GM12878 (cell line): Measurements from ENCODE around the gene YWHAQ. TPM values are rescaled to one million over a fixed set of nuclear protein-coding genes. Genes with fewer than 3 reads are reported as not detected.
A peak's percentile ranks its signal among the peaks of the same experiment; 100 is the strongest.

Experiments
- ATAC-seq: fragments of 200-7000 bp; cut with Tn5 transposase; 3 replicates; pipeline ENCODE4 v1.9.1; 2020; ENCODE audit warnings: mild to moderate bottlenecking, moderate library complexity
- BruUV-seq: library from RNA; stranded (reverse); fragments of 400-500 nt; replicated peaks from 2 replicates; lab custom pipeline; 2021; lab: Mats Ljungman, UMichigan
- CTCF ChIA-PET: fragments of 300-600 bp; sonication (Branson Sonifier 250); formaldehyde crosslinking; extraction: SDS; loops from one replicate; lab custom pipeline; 2021; ENCODE audit warnings: inconsistent platforms; lab: Yijun Ruan, JAX
- POLR2A ChIA-PET: fragments of 350-600 bp; formaldehyde crosslinking; extraction: SDS; loops from one replicate; lab custom pipeline; 2021; ENCODE audit warnings: inconsistent platforms; lab: Charles Lee
- RAD21 ChIA-PET: fragments of 300-600 bp; sonication (Branson Sonifier 250); formaldehyde crosslinking; loops from one replicate; lab custom pipeline; 2023; ENCODE audit warnings: antibody characterized with exemption; ENCODE audit not compliant: unreplicated experiment; lab: Charles Lee
- SMC1A ChIA-PET: fragments of 300-600 bp; sonication (Branson Sonifier 250); formaldehyde crosslinking; loops from one replicate; lab custom pipeline; 2023; ENCODE audit not compliant: unreplicated experiment, uncharacterized antibody; lab: Charles Lee
- DNase-seq: peaks from one replicate; pipeline ENCODE4 v3.0.0-alpha.2; 2011; ENCODE audit warnings: low read depth, low spot score
- FAIRE-seq: peaks from 3 replicates; lab custom pipeline; 2011; peaks lifted over from hg19 to GRCh38; lab: Jason Lieb, UNC
- H2AFZ ChIP-seq: 2 replicates; pipeline ENCODE4 v1.6.0; 2011; ENCODE audit warnings: low read depth, low read length, control low read depth; ENCODE audit not compliant: control insufficient read depth
- H3K27ac ChIP-seq: 2 replicates; pipeline ENCODE4 v1.5.1; 2011; ENCODE audit warnings: control low read depth; ENCODE audit not compliant: control insufficient read depth, insufficient read depth
- H3K27me3 ChIP-seq, 2 experiments: replicated peaks in 1 of 2; 2 replicates each; pipeline versions ENCODE4 v1.6.0 to v1.6.1; 2011; ENCODE audit warnings: low read length in 1 of 2; ENCODE audit not compliant: control insufficient read depth in 2 of 2, insufficient read depth in 2 of 2
- H3K36me3 ChIP-seq, 2 experiments: 2 replicates each; pipeline ENCODE4 v1.5.1; 2011; ENCODE audit warnings: low read length in 1 of 2; ENCODE audit not compliant: control insufficient read depth in 2 of 2, insufficient read depth in 2 of 2
- H3K4me1 ChIP-seq: 2 replicates; pipeline ENCODE4 v1.6.1; 2011; ENCODE audit warnings: mild to moderate bottlenecking, low read length, moderate library complexity, mixed read lengths; ENCODE audit not compliant: control insufficient read depth, insufficient read depth
- H3K4me2 ChIP-seq: 2 replicates; pipeline ENCODE4 v1.6.0; 2011; ENCODE audit warnings: control low read depth; ENCODE audit not compliant: control insufficient read depth, insufficient read depth
- H3K4me3 ChIP-seq: fragments of 200-600 bp; sonication (generic); 2 replicates; pipeline ENCODE4 v1.5.1; 2016
- H3K79me2 ChIP-seq: 2 replicates; pipeline ENCODE4 v1.6.0; 2011; ENCODE audit warnings: low read length; ENCODE audit not compliant: control insufficient read depth, insufficient read depth
- H3K9ac ChIP-seq: 2 replicates; pipeline ENCODE4 v1.8.0; 2011; ENCODE audit warnings: low read length, control low read depth, mixed read lengths; ENCODE audit not compliant: control insufficient read depth, insufficient read depth
- H3K9me3 ChIP-seq: replicated peaks from 3 replicates; pipeline ENCODE4 v1.5.1; 2011; ENCODE audit warnings: mild to moderate bottlenecking, low read length; ENCODE audit not compliant: control insufficient read depth, insufficient read depth
- H4K20me1 ChIP-seq: 2 replicates; pipeline ENCODE4 v1.6.0; 2011; ENCODE audit not compliant: control insufficient read depth, insufficient read depth
- BCL11A ChIP-seq: IDR thresholded peaks from 2 replicates; pipeline ENCODE4 v1.6.1; 2011; ENCODE audit warnings: low read depth, low read length
- BHLHE40 ChIP-seq, 2 experiments: fragments of 450-650 bp in 1 of 2; IDR thresholded peaks; 2 replicates each; pipeline ENCODE4 v1.6.1; 2011 to 2017; ENCODE audit warnings: low read depth in 2 of 2, borderline replicate concordance in 1 of 2, improper control_type of control experiment in 1 of 2, low read length in 1 of 2, mild to moderate bottlenecking in 1 of 2
- CBFB ChIP-seq: IDR thresholded peaks from 2 replicates; pipeline ENCODE4 v1.6.1; 2016; ENCODE audit warnings: antibody characterized with exemption, low read depth
- SMAD1 ChIP-seq: fragments of 450-650 bp; IDR thresholded peaks from 2 replicates; pipeline ENCODE4 v1.6.1; 2018; ENCODE audit warnings: mild to moderate bottlenecking, low read depth; ENCODE audit not compliant: partially characterized antibody
- YBX1 ChIP-seq: fragments of 450-650 bp; IDR thresholded peaks from 2 replicates; pipeline ENCODE4 v1.6.1; 2016; ENCODE audit warnings: antibody characterized with exemption
- WGBS: methylation state at CpG from one replicate; pipeline ENCODE4 v1.1.6; 2016; ENCODE audit warnings: low lambda C conversion rate; ENCODE audit not compliant: insufficient replicate concordance, insufficient coverage; ENCODE audit errors: missing lambda C conversion rate; 5-methylcytosine and 5-hydroxymethylcytosine counted together
- in situ Hi-C: fragments of 300-500 bp; cut with MboI; formaldehyde crosslinking; loops from 9 replicates; pipeline ENCODE4 v1.14.3; 2018; ENCODE audit warnings: mixed read lengths
- intact Hi-C: fragments of 100-400 bp; cut with micrococcal nuclease; formaldehyde crosslinking; loops from one replicate; pipeline ENCODE4 v1.14.2; 2022; ENCODE audit not compliant: unreplicated experiment
- polyA plus RNA-seq, 11 experiments: library from polyadenylated mRNA; depleted of rRNA in 4 of 11; unstranded in 6 of 11; stranded (reverse) in 5 of 11; fragments of >200 nt; fragmentation: Nextera tagmentation in 4 of 11; fragmentation: Illumina TruSeq in 1 of 11; extraction: Ambion mirVana in 4 of 11; extraction: Trizol in 1 of 11; gene quantifications; 1 replicate in 1 of 11; 2 replicates in 10 of 11; pipeline versions ENCODE4 v1.2.1 to v1.2.3, GENCODE V29; 2011 to 2016; ENCODE audit warnings: inconsistent platforms in 2 of 11, missing spikeins in 2 of 11, low read depth in 1 of 11
- total RNA-seq, 4 experiments: library from RNA; depleted of rRNA in 3 of 4; stranded (reverse); fragments of >200 nt in 3 of 4; fragmentation: Illumina TruSeq in 1 of 4; extraction: Trizol in 1 of 4; gene quantifications; 2 replicates each; pipeline versions ENCODE4 v1.2.1 to v1.2.3, GENCODE V29; 2013 to 2021
- TF ChIP-seq, protein P1 (sequence below): IDR thresholded peaks from 2 replicates; pipeline ENCODE4 v1.6.1; 2011; ENCODE audit warnings: mild to moderate bottlenecking, low read depth, low read length, moderate library complexity; ENCODE audit not compliant: insufficient replicate concordance
- TF ChIP-seq, protein P2 (sequence below): IDR thresholded peaks from 2 replicates; pipeline ENCODE4 v1.6.1; 2012; ENCODE audit warnings: mild to moderate bottlenecking, low read depth, low read length
- TF ChIP-seq, protein P3 (sequence below): fragments of 450-650 bp; IDR thresholded peaks from 2 replicates; pipeline ENCODE4 v1.6.1; 2017; ENCODE audit warnings: antibody characterized with exemption, mild to moderate bottlenecking, moderate library complexity

Gene YWHAQ
- total and polyA plus RNA-seq, 10 of the 15 experiments (the other 5 are each of a cell fraction or from before 2014, with no cell fraction given) = 63.0 to 515 (median 219) TPM

DNA sequence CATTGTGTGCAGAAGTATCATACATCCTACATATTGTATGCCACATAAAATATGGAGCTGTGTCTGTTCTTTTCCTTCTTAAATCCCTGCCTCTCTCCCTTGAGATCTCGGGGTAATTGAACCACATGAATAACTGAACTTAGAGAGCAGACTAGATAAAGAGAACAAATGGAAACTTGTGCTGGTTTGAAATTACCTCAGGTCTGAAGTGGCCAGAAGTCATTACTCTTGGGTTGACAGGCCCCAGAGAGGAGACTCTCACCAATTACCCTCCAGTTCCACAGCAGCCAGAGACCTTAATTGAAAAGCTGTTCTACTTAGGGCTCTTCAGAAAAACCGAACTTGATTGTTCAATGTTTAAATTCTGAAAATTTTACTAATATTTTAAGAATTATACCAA, 70.2 kb downstream of the YWHAQ start:
- intact Hi-C loops = no loop called here
- no peak for TF ChIP-seq BCL11A
- no peak for TF ChIP-seq YBX1
- TF ChIP-seq, protein P1, sequence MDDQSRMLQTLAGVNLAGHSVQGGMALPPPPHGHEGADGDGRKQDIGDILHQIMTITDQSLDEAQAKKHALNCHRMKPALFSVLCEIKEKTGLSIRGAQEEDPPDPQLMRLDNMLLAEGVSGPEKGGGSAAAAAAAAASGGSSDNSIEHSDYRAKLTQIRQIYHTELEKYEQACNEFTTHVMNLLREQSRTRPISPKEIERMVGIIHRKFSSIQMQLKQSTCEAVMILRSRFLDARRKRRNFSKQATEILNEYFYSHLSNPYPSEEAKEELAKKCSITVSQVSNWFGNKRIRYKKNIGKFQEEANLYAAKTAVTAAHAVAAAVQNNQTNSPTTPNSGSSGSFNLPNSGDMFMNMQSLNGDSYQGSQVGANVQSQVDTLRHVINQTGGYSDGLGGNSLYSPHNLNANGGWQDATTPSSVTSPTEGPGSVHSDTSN = peak; percentile 30
- BruUV-seq = no TSS peak
- H3K4me3 ChIP-seq = no peak overlapping the region
- no peaks in the 10 kb centered on the region for H3K9me3 ChIP-seq
- H3K36me3 ChIP-seq = no peaks in the 10 kb centered on the region
- H4K20me1 ChIP-seq = no peaks in the 10 kb centered on the region
- no peaks in the 10 kb centered on the region for H3K27me3 ChIP-seq
- WGBS = 98% methylated on average over 2 of the region's 2 CpGs
- FAIRE-seq = no peak
- DNase-seq = no peak
- POLR2A ChIA-PET = interaction anchor here (0.6 to 0.8 kb wide), 2 partner anchors 32 to 146 kb away, joined by 3 read pairs; no protein-coding TSS in a partner anchor
- H3K4me1 ChIP-seq = no peaks in the 10 kb centered on the region; the same call in 1 of the 2 replicates
- ATAC-seq = no peak
- CTCF ChIA-PET = no interaction called here
- no peak overlapping the region for H3K27ac ChIP-seq
- peaks cover 14% of the 10 kb centered on the region for H3K79me2 ChIP-seq
- SMC1A ChIA-PET = interaction anchor here (0.7 to 1.1 kb wide), 2 partner anchors 25 to 60 kb away, joined by 3 read pairs; no protein-coding TSS in a partner anchor
- RAD21 ChIA-PET = no interaction called here
- no peak overlapping the region for H3K4me2 ChIP-seq
- in situ Hi-C loops = no loop called here
- no peak overlapping the region for H2AFZ ChIP-seq
- no peak overlapping the region for H3K9ac ChIP-seq

- Histone ChIP-seq H3K27ac (no peak overlapping the region), H4K20me1 (no peaks in the 10 kb centered on the region), H2AFZ (no peak overlapping the region), H3K79me2 (peaks cover 30% of the 10 kb centered on the region), H3K27me3 (no peaks in the 10 kb centered on the region), H3K9me3 (no peaks in the 10 kb centered on the region), H3K9ac (no peak overlapping the region), H3K4me1 (no peaks in the 10 kb centered on the region; the same call in 1 of the 2 replicates), H3K4me3 (no peak overlapping the region), H3K4me2 (no peak overlapping the region), H3K36me3 (no peaks in the 10 kb centered on the region)
- no TSS peak for BruUV-seq
- ATAC-seq (peak; percentile 8; the same call in 1 of the 3 replicates), FAIRE-seq (no peak), DNase-seq (no peak)
- ChIA-PET POLR2A (interaction anchor here (0.9 to 1.6 kb wide), 2 partner anchors 11 to 27 kb away, joined by 3 to 4 read pairs; no protein-coding TSS in a partner anchor), SMC1A (interaction anchor here (0.6 to 1.7 kb wide), 10 partner anchors 10 to 241 kb away, joined by 3 to 6 read pairs (median 3); no protein-coding TSS in a partner anchor), RAD21 (interaction anchor here (0.9 to 1.0 kb wide), 2 partner anchors 67 to 85 kb away, joined by 3 read pairs; no protein-coding TSS in a partner anchor), CTCF (interaction anchor here (1.0 to 1.6 kb wide), 3 partner anchors 11 to 136 kb away, joined by 3 to 4 read pairs (median 3); partner anchors contain the start of gene ITGB1BP1)
- in situ Hi-C loops (no loop called here), intact Hi-C loops (loop anchor here (5.0 kb wide), 3 partner anchors 68 to 137 kb away; partner anchors contain the start of genes CPSF3 and ITGB1BP1)
- WGBS = 94% methylated on average over 1 of the region's 1 CpG
- TF ChIP-seq CBFB (no peak), SMAD1 (no peak), BHLHE40 (IDR thresholded peaks at IDR 0.05; ENCODE audit: borderline replicate concordance in 1 of 2, low read depth in 2 of 2, low read length in 1 of 2) (peak in 1 of 2 experiments; percentile 18; a peak in 1 of 4 replicates)
- TF ChIP-seq, protein P2, sequence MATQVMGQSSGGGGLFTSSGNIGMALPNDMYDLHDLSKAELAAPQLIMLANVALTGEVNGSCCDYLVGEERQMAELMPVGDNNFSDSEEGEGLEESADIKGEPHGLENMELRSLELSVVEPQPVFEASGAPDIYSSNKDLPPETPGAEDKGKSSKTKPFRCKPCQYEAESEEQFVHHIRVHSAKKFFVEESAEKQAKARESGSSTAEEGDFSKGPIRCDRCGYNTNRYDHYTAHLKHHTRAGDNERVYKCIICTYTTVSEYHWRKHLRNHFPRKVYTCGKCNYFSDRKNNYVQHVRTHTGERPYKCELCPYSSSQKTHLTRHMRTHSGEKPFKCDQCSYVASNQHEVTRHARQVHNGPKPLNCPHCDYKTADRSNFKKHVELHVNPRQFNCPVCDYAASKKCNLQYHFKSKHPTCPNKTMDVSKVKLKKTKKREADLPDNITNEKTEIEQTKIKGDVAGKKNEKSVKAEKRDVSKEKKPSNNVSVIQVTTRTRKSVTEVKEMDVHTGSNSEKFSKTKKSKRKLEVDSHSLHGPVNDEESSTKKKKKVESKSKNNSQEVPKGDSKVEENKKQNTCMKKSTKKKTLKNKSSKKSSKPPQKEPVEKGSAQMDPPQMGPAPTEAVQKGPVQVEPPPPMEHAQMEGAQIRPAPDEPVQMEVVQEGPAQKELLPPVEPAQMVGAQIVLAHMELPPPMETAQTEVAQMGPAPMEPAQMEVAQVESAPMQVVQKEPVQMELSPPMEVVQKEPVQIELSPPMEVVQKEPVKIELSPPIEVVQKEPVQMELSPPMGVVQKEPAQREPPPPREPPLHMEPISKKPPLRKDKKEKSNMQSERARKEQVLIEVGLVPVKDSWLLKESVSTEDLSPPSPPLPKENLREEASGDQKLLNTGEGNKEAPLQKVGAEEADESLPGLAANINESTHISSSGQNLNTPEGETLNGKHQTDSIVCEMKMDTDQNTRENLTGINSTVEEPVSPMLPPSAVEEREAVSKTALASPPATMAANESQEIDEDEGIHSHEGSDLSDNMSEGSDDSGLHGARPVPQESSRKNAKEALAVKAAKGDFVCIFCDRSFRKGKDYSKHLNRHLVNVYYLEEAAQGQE = no peak
- TF ChIP-seq, protein P3, sequence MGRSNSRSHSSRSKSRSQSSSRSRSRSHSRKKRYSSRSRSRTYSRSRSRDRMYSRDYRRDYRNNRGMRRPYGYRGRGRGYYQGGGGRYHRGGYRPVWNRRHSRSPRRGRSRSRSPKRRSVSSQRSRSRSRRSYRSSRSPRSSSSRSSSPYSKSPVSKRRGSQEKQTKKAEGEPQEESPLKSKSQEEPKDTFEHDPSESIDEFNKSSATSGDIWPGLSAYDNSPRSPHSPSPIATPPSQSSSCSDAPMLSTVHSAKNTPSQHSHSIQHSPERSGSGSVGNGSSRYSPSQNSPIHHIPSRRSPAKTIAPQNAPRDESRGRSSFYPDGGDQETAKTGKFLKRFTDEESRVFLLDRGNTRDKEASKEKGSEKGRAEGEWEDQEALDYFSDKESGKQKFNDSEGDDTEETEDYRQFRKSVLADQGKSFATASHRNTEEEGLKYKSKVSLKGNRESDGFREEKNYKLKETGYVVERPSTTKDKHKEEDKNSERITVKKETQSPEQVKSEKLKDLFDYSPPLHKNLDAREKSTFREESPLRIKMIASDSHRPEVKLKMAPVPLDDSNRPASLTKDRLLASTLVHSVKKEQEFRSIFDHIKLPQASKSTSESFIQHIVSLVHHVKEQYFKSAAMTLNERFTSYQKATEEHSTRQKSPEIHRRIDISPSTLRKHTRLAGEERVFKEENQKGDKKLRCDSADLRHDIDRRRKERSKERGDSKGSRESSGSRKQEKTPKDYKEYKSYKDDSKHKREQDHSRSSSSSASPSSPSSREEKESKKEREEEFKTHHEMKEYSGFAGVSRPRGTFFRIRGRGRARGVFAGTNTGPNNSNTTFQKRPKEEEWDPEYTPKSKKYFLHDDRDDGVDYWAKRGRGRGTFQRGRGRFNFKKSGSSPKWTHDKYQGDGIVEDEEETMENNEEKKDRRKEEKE = no peak
Observed at GRCh38 chr2:9558948-9559381, 71.8 kb downstream of the YWHAQ start.
